H9 (cell line): ENCODE data around the gene ARHGAP31. TPM values are rescaled to one million over a fixed set of nuclear protein-coding genes. Genes with fewer than 3 reads are reported as not detected.

Experiments used
- DNase-seq: peaks from one replicate; pipeline ENCODE4 v3.0.0-alpha.2; 2017
- H2AFZ ChIP-seq: one replicate; pipeline ENCODE4 v1.6.1; 2013; ENCODE audit warnings: mild to moderate bottlenecking, low read length, control low read depth, moderate library complexity
- H2AK5ac ChIP-seq: 2 replicates; pipeline ENCODE4 v1.6.1; 2013; ENCODE audit warnings: low read length, control low read depth, mixed read lengths; ENCODE audit not compliant: insufficient read length
- H2BK120ac ChIP-seq: one replicate; pipeline ENCODE4 v1.6.1; 2013; ENCODE audit warnings: low read depth, mild to moderate bottlenecking, low read length, control low read depth, inconsistent platforms; ENCODE audit not compliant: poor library complexity, severe bottlenecking
- H2BK12ac ChIP-seq: 2 replicates; pipeline ENCODE4 v1.6.1; 2013; ENCODE audit warnings: low read length, control low read depth, mixed read lengths, low read depth; ENCODE audit not compliant: insufficient read length
- H2BK15ac ChIP-seq: 2 replicates; pipeline ENCODE4 v1.6.1; 2013; ENCODE audit warnings: low read depth, low read length, control low read depth
- H2BK20ac ChIP-seq: one replicate; pipeline ENCODE4 v1.6.1; 2013; ENCODE audit warnings: low read depth, mild to moderate bottlenecking, low read length, control low read depth, inconsistent platforms; ENCODE audit not compliant: poor library complexity, severe bottlenecking
- H2BK5ac ChIP-seq: 2 replicates; pipeline ENCODE4 v1.6.1; 2013; ENCODE audit warnings: low read length, control low read depth, mixed read lengths; ENCODE audit not compliant: insufficient read length
- H3K14ac ChIP-seq: 2 replicates; pipeline ENCODE4 v1.6.1; 2013; ENCODE audit warnings: low read length, control low read depth; ENCODE audit not compliant: insufficient read depth
- H3K18ac ChIP-seq: 2 replicates; pipeline ENCODE4 v1.6.1; 2013; ENCODE audit warnings: low read depth, mild to moderate bottlenecking, mixed read lengths, low read length, control low read depth; ENCODE audit not compliant: insufficient read length
- H3K23ac ChIP-seq: 2 replicates; pipeline ENCODE4 v1.6.1; 2013; ENCODE audit warnings: low read length, control low read depth, mixed read lengths, low read depth; ENCODE audit not compliant: insufficient read length
- H3K23me2 ChIP-seq: 2 replicates; pipeline ENCODE4 v1.6.1; 2013; ENCODE audit warnings: low read depth, mild to moderate bottlenecking, mixed read lengths, low read length, control low read depth; ENCODE audit not compliant: insufficient read length, poor library complexity, severe bottlenecking
- H3K27ac ChIP-seq: 2 replicates; pipeline ENCODE4 v1.5.1; 2013; ENCODE audit warnings: low read length, control low read depth, mixed read lengths, low read depth; ENCODE audit not compliant: insufficient read length
- H3K27me3 ChIP-seq: 2 replicates; pipeline ENCODE4 v1.6.1; 2013; ENCODE audit warnings: low read length, control low read depth, inconsistent platforms; ENCODE audit not compliant: insufficient read depth
- H3K4ac ChIP-seq: 2 replicates; pipeline ENCODE4 v1.6.1; 2013; ENCODE audit warnings: low read depth, mild to moderate bottlenecking, control low read depth, inconsistent platforms, low read length, moderate library complexity
- H3K4me1 ChIP-seq: 2 replicates; pipeline ENCODE4 v1.6.1; 2013; ENCODE audit warnings: low read length, control low read depth, inconsistent platforms; ENCODE audit not compliant: insufficient read depth
- H3K4me2 ChIP-seq: 2 replicates; pipeline ENCODE4 v1.6.1; 2013; ENCODE audit warnings: low read length, control low read depth, mixed read lengths; ENCODE audit not compliant: insufficient read length, insufficient read depth
- H3K56ac ChIP-seq: 2 replicates; pipeline ENCODE4 v1.6.1; 2013; ENCODE audit warnings: low read depth, mild to moderate bottlenecking, mixed read lengths, low read length, control low read depth; ENCODE audit not compliant: insufficient read length
- H3K79me1 ChIP-seq: 2 replicates; pipeline ENCODE4 v1.6.1; 2013; ENCODE audit warnings: low read depth, mild to moderate bottlenecking, moderate library complexity, low read length, control low read depth, inconsistent platforms; ENCODE audit not compliant: insufficient read depth, poor library complexity, severe bottlenecking
- H3K79me2 ChIP-seq: 2 replicates; pipeline ENCODE4 v1.6.1; 2013; ENCODE audit warnings: low read length, control low read depth, inconsistent platforms; ENCODE audit not compliant: insufficient read depth
- H3K9ac ChIP-seq: 2 replicates; pipeline ENCODE4 v1.6.1; 2013; ENCODE audit warnings: low read length, control low read depth, mixed read lengths; ENCODE audit not compliant: insufficient read length; ENCODE audit errors: extremely low read depth
- H3K9me3 ChIP-seq: one replicate; pipeline ENCODE4 v1.6.1; 2013; ENCODE audit warnings: low read depth, low read length, inconsistent platforms; ENCODE audit not compliant: control insufficient read depth
- H3T11ph ChIP-seq: one replicate; pipeline ENCODE4 v1.6.1; 2013; ENCODE audit warnings: mild to moderate bottlenecking, low read length, control low read depth, inconsistent platforms
- H4K20me1 ChIP-seq: one replicate; pipeline ENCODE4 v1.6.1; 2013; ENCODE audit not compliant: control insufficient read depth, insufficient read length, insufficient read depth
- H4K5ac ChIP-seq: 2 replicates; pipeline ENCODE4 v1.6.1; 2013; ENCODE audit warnings: low read depth, mild to moderate bottlenecking, mixed read lengths, low read length, control low read depth; ENCODE audit not compliant: insufficient read length
- H4K8ac ChIP-seq: replicated peaks from 2 replicates; pipeline ENCODE4 v1.6.1; 2013; ENCODE audit warnings: low read length, control low read depth, mixed read lengths, low read depth; ENCODE audit not compliant: insufficient read length
- H4K91ac ChIP-seq: 2 replicates; pipeline ENCODE4 v1.6.1; 2013; ENCODE audit warnings: low read depth, mild to moderate bottlenecking, moderate library complexity, mixed read lengths, low read length, control low read depth; ENCODE audit not compliant: insufficient read length
- H3K27ac Mint-ChIP-seq, 3 experiments: 2 replicates in 2 of 3; 3 replicates in 1 of 3; pipeline ENCODE4 v1.8.0; 2020 to 2021; ENCODE audit warnings: mixed read lengths in 3 of 3, mild to moderate bottlenecking in 1 of 3, moderate library complexity in 1 of 3
- H3K27me3 Mint-ChIP-seq: 2 replicates; pipeline ENCODE4 v1.8.0; 2021; ENCODE audit warnings: low read depth, mild to moderate bottlenecking, moderate library complexity, mixed read lengths
- H3K36me3 Mint-ChIP-seq, 3 experiments: 2 replicates in 2 of 3; 3 replicates in 1 of 3; pipeline ENCODE4 v1.8.0; 2020 to 2021; ENCODE audit warnings: low read depth in 3 of 3, mixed read lengths in 3 of 3; ENCODE audit not compliant: insufficient read depth in 1 of 3
- H3K4me1 Mint-ChIP-seq, 2 experiments: 2 replicates each; pipeline ENCODE4 v1.8.0; 2020; ENCODE audit warnings: mixed read lengths in 2 of 2
- H3K4me3 Mint-ChIP-seq, 2 experiments: 2 replicates in 1 of 2; 3 replicates in 1 of 2; pipeline ENCODE4 v1.8.0; 2020 to 2021; ENCODE audit warnings: mild to moderate bottlenecking in 2 of 2, mixed read lengths in 2 of 2, moderate library complexity in 1 of 2
- H3K9me3 Mint-ChIP-seq, 2 experiments: 2 replicates in 1 of 2; 3 replicates in 1 of 2; pipeline ENCODE4 v1.8.0; 2020; ENCODE audit warnings: mild to moderate bottlenecking in 2 of 2, mixed read lengths in 2 of 2, moderate library complexity in 1 of 2
- WGBS: extraction: QIAGEN DNeasy Blood & Tissue Kit; methylation state at CpG from one replicate; pipeline ENCODE4 v1.1.7; 2013; ENCODE audit warnings: missing lambda C conversion rate, low lambda C conversion rate, mixed read lengths; ENCODE audit not compliant: insufficient read length; ENCODE audit errors: extremely low coverage; 5-methylcytosine and 5-hydroxymethylcytosine counted together
- total RNA-seq: library from RNA; stranded (reverse); gene quantifications from 2 replicates; pipeline ENCODE4 v1.2.1, GENCODE V29; 2021
- TF ChIP-seq, protein P1 (sequence below): fragments of 200-600 bp; sonication (generic); conservative IDR thresholded peaks from 3 replicates; pipeline ENCODE4 v1.8.0; 2021; ENCODE audit warnings: antibody characterized with exemption, mild to moderate bottlenecking

Gene ARHGAP31
- total RNA-seq, 1 experiment from 2014 or later, result 2.2 TPM

DNA sequence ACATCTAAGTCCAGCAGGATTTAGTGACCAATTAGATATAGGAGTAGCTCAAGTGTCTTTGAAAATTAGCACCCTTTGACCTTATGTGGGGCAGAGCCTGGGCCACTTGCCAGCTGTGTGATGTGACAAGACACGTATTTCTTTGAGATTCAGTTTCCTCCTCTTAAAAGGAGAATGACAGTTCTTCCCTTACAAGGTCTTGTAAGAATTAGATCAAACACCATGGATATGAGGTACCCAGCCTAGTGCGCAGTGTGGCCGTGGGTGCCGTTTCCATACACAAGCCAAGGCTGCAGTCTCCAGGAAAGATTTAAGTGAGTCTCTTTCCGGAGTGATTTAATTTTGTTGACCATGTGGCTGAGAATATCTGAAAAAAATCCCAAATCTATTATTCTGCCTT is 46.3 kb downstream of the ARHGAP31 start:
- no peak overlapping the region for H2BK15ac ChIP-seq
- no peak overlapping the region for H3K27ac ChIP-seq
- H3K14ac ChIP-seq, result no peak overlapping the region
- H3K23ac ChIP-seq, result no peak overlapping the region
- Mint-ChIP-seq H3K4me3 (no peak overlapping the region), H3K9me3 (peaks cover 2 to 10% of the 10 kb centered on the region in 2 experiments), H3K27ac (no peak overlapping the region), H3K4me1 (peaks cover 10 to 17% of the 10 kb centered on the region in 2 experiments; a peak in 3 of 4 replicates), H3K27me3 (peaks cover 5% of the 10 kb centered on the region), H3K36me3 (peaks cover 0 to 10% (median 0%) of the 10 kb centered on the region in 3 experiments; a peak in 6 of 7 replicates)
- no peak overlapping the region for H2AFZ ChIP-seq
- DNase-seq, result no peak
- no peak overlapping the region for H3K18ac ChIP-seq
- H2AK5ac ChIP-seq, result no peak overlapping the region
- no peaks in the 10 kb centered on the region for H3K4me1 ChIP-seq
- no peaks in the 10 kb centered on the region for H3K27me3 ChIP-seq
- H2BK5ac ChIP-seq, result no peak overlapping the region
- H4K20me1 ChIP-seq, result no peaks in the 10 kb centered on the region
- no peak overlapping the region for H2BK12ac ChIP-seq
- TF ChIP-seq, protein P1, sequence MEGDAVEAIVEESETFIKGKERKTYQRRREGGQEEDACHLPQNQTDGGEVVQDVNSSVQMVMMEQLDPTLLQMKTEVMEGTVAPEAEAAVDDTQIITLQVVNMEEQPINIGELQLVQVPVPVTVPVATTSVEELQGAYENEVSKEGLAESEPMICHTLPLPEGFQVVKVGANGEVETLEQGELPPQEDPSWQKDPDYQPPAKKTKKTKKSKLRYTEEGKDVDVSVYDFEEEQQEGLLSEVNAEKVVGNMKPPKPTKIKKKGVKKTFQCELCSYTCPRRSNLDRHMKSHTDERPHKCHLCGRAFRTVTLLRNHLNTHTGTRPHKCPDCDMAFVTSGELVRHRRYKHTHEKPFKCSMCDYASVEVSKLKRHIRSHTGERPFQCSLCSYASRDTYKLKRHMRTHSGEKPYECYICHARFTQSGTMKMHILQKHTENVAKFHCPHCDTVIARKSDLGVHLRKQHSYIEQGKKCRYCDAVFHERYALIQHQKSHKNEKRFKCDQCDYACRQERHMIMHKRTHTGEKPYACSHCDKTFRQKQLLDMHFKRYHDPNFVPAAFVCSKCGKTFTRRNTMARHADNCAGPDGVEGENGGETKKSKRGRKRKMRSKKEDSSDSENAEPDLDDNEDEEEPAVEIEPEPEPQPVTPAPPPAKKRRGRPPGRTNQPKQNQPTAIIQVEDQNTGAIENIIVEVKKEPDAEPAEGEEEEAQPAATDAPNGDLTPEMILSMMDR, result no peak
- H3K79me1 ChIP-seq, result no peaks in the 10 kb centered on the region
- WGBS, result no CpG with 5 or more reads among the region's 5 CpGs
- no peak overlapping the region for H4K8ac ChIP-seq
- H3K23me2 ChIP-seq, result no peaks in the 10 kb centered on the region
- H3K9me3 ChIP-seq, result no peaks in the 10 kb centered on the region
- H2BK20ac ChIP-seq, result no peak overlapping the region
- no peak overlapping the region for H3K4me2 ChIP-seq
- H4K5ac ChIP-seq, result no peak overlapping the region
- H3K4ac ChIP-seq, result no peak overlapping the region
- H3K9ac ChIP-seq, result no peak overlapping the region
- H3K56ac ChIP-seq, result no peak overlapping the region
- no peaks in the 10 kb centered on the region for H3K79me2 ChIP-seq
- H2BK120ac ChIP-seq, result no peak overlapping the region
- H4K91ac ChIP-seq, result no peak overlapping the region
- no peak overlapping the region for H3T11ph ChIP-seq
